ENCODE results near the gene FOLR3.

FOLR3 gene

GRCh38 chr11:72105888-72106287 lies 29.6 kb upstream of the FOLR3 start, which contains the start of gene TOMT:
TOMT (plus strand) TSS chr11:72105924; CDS start chr11:72105952, 28 bp downstream.
- Histone ChIP-seq H3K27ac (peak within 1 kb of the TSS; percentile 95), H3K4me1 (ENCODE audit: control insufficient read depth in 1 of 2, insufficient read depth in 1 of 2, low read depth in 1 of 2, low read length in 1 of 2) (peaks cover 29 to 31% of the 10 kb centered on the region in 2 experiments), H3K27me3 (no peaks in the 10 kb centered on the region), H3K9me3 (no peaks in the 10 kb centered on the region), H3K36me3 (no peaks in the 10 kb centered on the region), H3K4me3 (ENCODE audit: low read depth in 1 of 2, low read length in 1 of 2) (no peak within 1 kb of the TSS)
- no peak for TF ChIP-seq CTCF (IDR thresholded peaks at IDR 0.05)

- H3K4me3 ChIP-seq (ENCODE audit: low read depth in 1 of 2, low read length in 1 of 2), result peak overlapping the region; percentile 67 to 78
- no peaks in the 10 kb centered on the region for H3K9me3 ChIP-seq
- H3K36me3 ChIP-seq, result no peaks in the 10 kb centered on the region
- H3K27me3 ChIP-seq, result no peaks in the 10 kb centered on the region
- H3K27ac ChIP-seq, result peak overlapping the region; percentile 98
- no peak for TF ChIP-seq CTCF (IDR thresholded peaks at IDR 0.05)
- H3K4me1 ChIP-seq (ENCODE audit: control insufficient read depth in 1 of 2, insufficient read depth in 1 of 2, low read depth in 1 of 2, low read length in 1 of 2), result peaks cover 50 to 51% of the 10 kb centered on the region in 2 experiments
These were observed 24.0 kb upstream of the FOLR3 start for GRCh38 chr11:72111300-72112142.

GRCh38 chr11:72112143-72112977 lies 23.2 kb upstream of the FOLR3 start, which contains the start of gene ANAPC15:
ANAPC15 (minus strand) TSS chr11:72112695; CDS start chr11:72111276, 1,419 bp downstream.
- peak within 1 kb of the TSS; percentile 67 to 78 for H3K4me3 ChIP-seq (ENCODE audit: low read depth in 1 of 2, low read length in 1 of 2)
- no peaks in the 10 kb centered on the region for H3K27me3 ChIP-seq
- no peaks in the 10 kb centered on the region for H3K36me3 ChIP-seq
- TF ChIP-seq CTCF (IDR thresholded peaks at IDR 0.05), result peak; percentile 29
- peak within 1 kb of the TSS; percentile 98 for H3K27ac ChIP-seq
- H3K9me3 ChIP-seq, result no peaks in the 10 kb centered on the region
- H3K4me1 ChIP-seq (ENCODE audit: control insufficient read depth in 1 of 2, insufficient read depth in 1 of 2, low read depth in 1 of 2, low read length in 1 of 2), result peaks cover 58 to 59% of the 10 kb centered on the region in 2 experiments

- TF ChIP-seq CTCF (IDR thresholded peaks at IDR 0.05), result no peak
- Histone ChIP-seq H3K4me1 (ENCODE audit: control insufficient read depth in 1 of 2, insufficient read depth in 1 of 2, low read depth in 1 of 2, low read length in 1 of 2) (peaks cover 66 to 68% of the 10 kb centered on the region in 2 experiments), H3K4me3 (ENCODE audit: low read depth in 1 of 2, low read length in 1 of 2) (peak overlapping the region; percentile 67 to 78), H3K36me3 (no peaks in the 10 kb centered on the region), H3K27me3 (no peaks in the 10 kb centered on the region), H3K9me3 (no peaks in the 10 kb centered on the region), H3K27ac (peak overlapping the region; percentile 98)
These were observed 22.3 kb upstream of the FOLR3 start for GRCh38 chr11:72112978-72113808.

- Histone ChIP-seq H3K9me3 (no peaks in the 10 kb centered on the region), H3K4me3 (ENCODE audit: low read depth in 1 of 2, low read length in 1 of 2) (no peak overlapping the region), H3K27ac (peak overlapping the region; percentile 98)
These were observed 21.0 kb upstream of the FOLR3 start for GRCh38 chr11:72114570-72114969.

More at GRCh38 chr11:72114570-72114969, 21.0 kb upstream of the FOLR3 start:
- H3K27me3 ChIP-seq, result no peaks in the 10 kb centered on the region
- peaks cover 80 to 81% of the 10 kb centered on the region in 2 experiments for H3K4me1 ChIP-seq (ENCODE audit: control insufficient read depth in 1 of 2, insufficient read depth in 1 of 2, low read depth in 1 of 2, low read length in 1 of 2)
- TF ChIP-seq CTCF (IDR thresholded peaks at IDR 0.05), result no peak
- H3K36me3 ChIP-seq, result no peaks in the 10 kb centered on the region

All from neutrophil (primary cell).